Fibroblast of lung (primary cell): Measurements from ENCODE around the gene PRR19. TPM values are rescaled to one million over a fixed set of nuclear protein-coding genes. Genes with fewer than 3 reads are reported as not detected.
A peak's percentile ranks its signal among the peaks of the same experiment; 100 is the strongest.

Source experiments
- DNase-seq, 2 donors: peaks; one replicate each; pipeline versions ENCODE4 v3.0.0 to v3.0.0-alpha.2; 2010; ENCODE audit warnings: low read depth in 2 of 2
- H2AFZ ChIP-seq: 2 replicates; pipeline ENCODE4 v1.5.1; 2012; ENCODE audit warnings: low read length, control low read depth, inconsistent platforms
- H3K27ac ChIP-seq: 2 replicates; pipeline ENCODE4 v1.5.1; 2011; ENCODE audit warnings: low read length, control low read depth; ENCODE audit not compliant: insufficient read depth
- H3K27me3 ChIP-seq: 2 replicates; pipeline ENCODE4 v1.5.1; 2011; ENCODE audit warnings: mild to moderate bottlenecking, low read length; ENCODE audit not compliant: control insufficient read depth, insufficient read depth
- H3K36me3 ChIP-seq: 2 replicates; pipeline ENCODE4 v1.5.1; 2011; ENCODE audit warnings: low read length; ENCODE audit not compliant: control insufficient read depth, insufficient read depth
- H3K4me1 ChIP-seq: 2 replicates; pipeline ENCODE4 v1.5.1; 2011; ENCODE audit warnings: low read length; ENCODE audit not compliant: control insufficient read depth, insufficient read depth; ENCODE audit errors: extremely low read depth
- H3K4me2 ChIP-seq: 2 replicates; pipeline ENCODE4 v1.5.1; 2011; ENCODE audit warnings: low read length, control low read depth; ENCODE audit not compliant: insufficient read depth; ENCODE audit errors: extremely low read depth
- H3K4me3 ChIP-seq, 4 experiments: fragments of 200-600 bp in 1 of 4; sonication (generic) in 1 of 4; replicated peaks in 1 of 4; 2 replicates each; pipeline ENCODE4 v1.5.1; 2011 to 2016; ENCODE audit warnings: low read length in 4 of 4, low read depth in 3 of 4, mild to moderate bottlenecking in 3 of 4, control low read depth in 2 of 4, inconsistent platforms in 1 of 4, mixed read lengths in 1 of 4; ENCODE audit not compliant: insufficient read depth in 1 of 4; ENCODE audit errors: control extremely low read depth in 1 of 4
- H3K79me2 ChIP-seq: 2 replicates; pipeline ENCODE4 v1.5.1; 2012; ENCODE audit warnings: mild to moderate bottlenecking, low read length, inconsistent platforms; ENCODE audit not compliant: control insufficient read depth, insufficient read depth
- H3K9ac ChIP-seq: 2 replicates; pipeline ENCODE4 v1.5.1; 2011; ENCODE audit warnings: mild to moderate bottlenecking, low read length, control low read depth; ENCODE audit not compliant: insufficient read depth
- H3K9me3 ChIP-seq: 2 replicates; pipeline ENCODE4 v1.5.1; 2012; ENCODE audit warnings: low read depth, low read length; ENCODE audit not compliant: control insufficient read depth, insufficient read depth
- H4K20me1 ChIP-seq: 2 replicates; pipeline ENCODE4 v1.5.1; 2011; ENCODE audit warnings: low read length; ENCODE audit not compliant: control insufficient read depth, insufficient read depth; ENCODE audit errors: extremely low read depth
- EZH2 ChIP-seq: IDR thresholded peaks from 2 replicates; pipeline ENCODE4 v1.5.1; 2012; ENCODE audit warnings: low read length, control low read depth, mild to moderate bottlenecking; ENCODE audit errors: missing control alignments
- polyA plus RNA-seq, 2 donors: library from polyadenylated mRNA; depleted of rRNA in 1 of 2; stranded (reverse) in 1 of 2; unstranded in 1 of 2; fragments of >200 nt; gene quantifications; 2 replicates each; pipeline ENCODE4 v1.2.1, GENCODE V29; 2011 to 2012; ENCODE audit warnings: missing spikeins in 1 of 2
- total RNA-seq: library from RNA; depleted of rRNA; stranded (reverse); fragments of >200 nt; gene quantifications from 2 replicates; pipeline ENCODE4 v1.2.1, GENCODE V29; 2014
- TF ChIP-seq, protein P1 (sequence below), 2 donors: IDR thresholded peaks in 1 of 2; conservative IDR thresholded peaks in 1 of 2; 1 replicate in 1 of 2; 2 replicates in 1 of 2; pipeline ENCODE4 v1.5.1; 2011 to 2012; ENCODE audit warnings: low read length in 2 of 2, control low read depth in 1 of 2, inconsistent platforms in 1 of 2, low read depth in 1 of 2, mild to moderate bottlenecking in 1 of 2

PRR19 gene
- total and polyA plus RNA-seq, 2 donors (not counting 1 experiment from before 2014, with no cell fraction given) = 0.17 to 0.39 TPM

DNA sequence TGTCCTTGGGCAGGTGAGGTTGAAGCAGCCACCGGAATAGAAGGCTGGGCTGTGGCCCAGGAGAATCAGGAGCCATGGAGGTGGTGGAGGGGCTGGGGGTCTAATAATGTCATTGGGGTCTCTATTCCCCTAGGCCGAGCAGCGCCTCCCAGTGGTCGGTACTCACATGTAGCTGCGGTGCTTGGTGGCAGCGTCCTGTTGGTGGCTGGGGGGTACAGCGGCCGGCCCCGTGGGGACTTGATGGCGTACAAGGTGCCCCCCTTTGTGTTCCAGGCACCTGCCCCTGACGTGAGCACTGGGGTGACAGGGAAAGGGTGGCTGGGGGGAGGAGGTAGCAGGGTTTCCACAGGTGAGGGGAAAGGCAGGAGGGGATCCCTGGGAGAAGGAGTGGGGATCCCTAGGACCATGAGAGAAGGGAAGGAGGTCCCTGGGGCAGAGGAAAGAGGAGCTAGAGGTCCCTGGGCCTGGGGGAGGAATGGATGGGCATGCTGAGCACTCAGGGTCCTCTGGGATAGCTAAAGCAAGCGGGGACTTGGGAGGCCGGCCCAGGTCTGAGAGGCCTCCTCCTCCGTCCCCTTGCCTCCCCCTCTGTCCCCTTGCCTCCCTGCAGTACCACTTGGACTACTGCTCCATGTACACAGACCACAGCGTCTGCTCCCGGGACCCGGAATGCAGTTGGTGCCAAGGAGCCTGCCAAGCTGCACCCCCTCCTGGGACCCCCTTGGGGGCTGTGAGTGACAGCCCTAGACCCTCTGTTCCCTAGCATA is 41.6 kb downstream of the PRR19 start:
- peaks cover 2% of the 10 kb centered on the region for H3K36me3 ChIP-seq
- H3K27ac ChIP-seq = no peak overlapping the region
- TF ChIP-seq, protein P1, sequence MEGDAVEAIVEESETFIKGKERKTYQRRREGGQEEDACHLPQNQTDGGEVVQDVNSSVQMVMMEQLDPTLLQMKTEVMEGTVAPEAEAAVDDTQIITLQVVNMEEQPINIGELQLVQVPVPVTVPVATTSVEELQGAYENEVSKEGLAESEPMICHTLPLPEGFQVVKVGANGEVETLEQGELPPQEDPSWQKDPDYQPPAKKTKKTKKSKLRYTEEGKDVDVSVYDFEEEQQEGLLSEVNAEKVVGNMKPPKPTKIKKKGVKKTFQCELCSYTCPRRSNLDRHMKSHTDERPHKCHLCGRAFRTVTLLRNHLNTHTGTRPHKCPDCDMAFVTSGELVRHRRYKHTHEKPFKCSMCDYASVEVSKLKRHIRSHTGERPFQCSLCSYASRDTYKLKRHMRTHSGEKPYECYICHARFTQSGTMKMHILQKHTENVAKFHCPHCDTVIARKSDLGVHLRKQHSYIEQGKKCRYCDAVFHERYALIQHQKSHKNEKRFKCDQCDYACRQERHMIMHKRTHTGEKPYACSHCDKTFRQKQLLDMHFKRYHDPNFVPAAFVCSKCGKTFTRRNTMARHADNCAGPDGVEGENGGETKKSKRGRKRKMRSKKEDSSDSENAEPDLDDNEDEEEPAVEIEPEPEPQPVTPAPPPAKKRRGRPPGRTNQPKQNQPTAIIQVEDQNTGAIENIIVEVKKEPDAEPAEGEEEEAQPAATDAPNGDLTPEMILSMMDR (conservative IDR thresholded peaks at IDR 0.05 in 1 of 2, IDR thresholded peaks at IDR 0.05 in 1 of 2; ENCODE audit: low read depth in 1 of 2, low read length in 2 of 2) = peak in 1 of 2 donors; percentile 7
- no peak for TF ChIP-seq EZH2
- no peak for DNase-seq
- H3K9me3 ChIP-seq = no peaks in the 10 kb centered on the region
- no peaks in the 10 kb centered on the region for H3K27me3 ChIP-seq
- no peak overlapping the region for H3K9ac ChIP-seq
- H3K4me2 ChIP-seq = no peak overlapping the region
- H4K20me1 ChIP-seq = no peaks in the 10 kb centered on the region
- peaks cover 2% of the 10 kb centered on the region for H3K4me1 ChIP-seq
- no peak overlapping the region for H2AFZ ChIP-seq
- no peak overlapping the region for H3K4me3 ChIP-seq
- no peaks in the 10 kb centered on the region for H3K79me2 ChIP-seq

DNA sequence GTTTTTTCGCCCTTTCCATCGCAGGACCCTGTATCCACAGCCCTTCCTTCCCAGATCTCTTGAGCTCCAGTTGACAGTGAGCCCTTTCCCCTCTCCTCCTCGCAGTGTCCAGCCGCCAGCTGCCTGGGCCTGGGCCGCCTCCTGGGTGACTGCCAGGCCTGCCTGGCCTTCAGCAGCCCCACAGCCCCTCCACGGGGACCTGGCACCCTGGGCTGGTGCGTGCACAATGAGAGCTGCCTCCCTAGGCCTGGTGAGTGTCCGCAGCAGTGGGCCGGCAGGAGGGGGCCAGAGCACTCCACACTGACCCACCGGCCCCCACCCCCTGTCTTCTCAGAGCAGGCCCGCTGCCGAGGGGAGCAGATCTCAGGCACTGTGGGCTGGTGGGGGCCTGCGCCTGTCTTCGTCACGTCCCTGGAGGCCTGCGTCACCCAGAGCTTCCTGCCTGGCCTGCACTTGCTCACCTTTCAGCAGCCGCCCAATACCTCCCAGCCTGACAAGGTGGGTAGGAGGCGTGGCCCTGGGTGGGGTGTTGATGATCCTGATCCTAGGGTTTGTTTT is 42.5 kb downstream of the PRR19 start:
- no peak overlapping the region for H3K4me3 ChIP-seq
- H3K4me2 ChIP-seq = no peak overlapping the region
- no peak overlapping the region for H3K9ac ChIP-seq
- peaks cover 2% of the 10 kb centered on the region for H3K4me1 ChIP-seq
- no peak for TF ChIP-seq EZH2
- TF ChIP-seq, protein P1 (conservative IDR thresholded peaks at IDR 0.05 in 1 of 2, IDR thresholded peaks at IDR 0.05 in 1 of 2; ENCODE audit: low read depth in 1 of 2, low read length in 2 of 2) = no peak
- no peaks in the 10 kb centered on the region for H3K79me2 ChIP-seq
- H4K20me1 ChIP-seq = no peaks in the 10 kb centered on the region
- no peaks in the 10 kb centered on the region for H3K27me3 ChIP-seq
- DNase-seq = no peak
- H2AFZ ChIP-seq = no peak overlapping the region
- no peak overlapping the region for H3K27ac ChIP-seq
- no peaks in the 10 kb centered on the region for H3K9me3 ChIP-seq
- H3K36me3 ChIP-seq = peaks cover 2% of the 10 kb centered on the region

DNA sequence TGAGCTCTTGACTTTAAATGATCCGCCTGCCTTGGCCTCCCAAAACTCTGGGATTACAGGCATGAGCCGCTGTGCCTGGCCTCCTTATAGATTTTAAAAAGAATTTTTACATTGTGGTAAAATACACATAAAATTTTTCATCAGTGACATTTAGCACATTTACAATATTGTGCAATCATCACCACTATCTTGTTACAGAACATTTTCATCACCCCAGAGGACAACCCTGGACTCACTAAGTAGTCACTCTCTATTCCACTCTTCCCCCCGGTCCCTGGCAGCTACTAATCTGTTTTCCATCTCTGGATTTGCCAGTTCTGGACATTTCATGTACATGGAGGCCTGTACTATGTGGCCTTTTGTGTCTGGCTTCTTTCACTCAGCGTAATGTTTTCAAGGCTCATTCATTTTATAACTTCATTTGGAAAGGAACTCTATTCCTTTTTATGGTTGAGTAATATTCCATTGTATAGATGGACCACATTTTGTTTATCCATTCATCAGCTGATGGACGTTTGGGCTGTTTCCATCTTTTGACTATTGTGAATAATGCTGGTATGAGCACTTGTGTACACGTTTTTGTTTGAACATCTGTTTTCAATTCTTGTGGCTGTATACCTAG is 43.4 kb downstream of the PRR19 start:
- peaks cover 2% of the 10 kb centered on the region for H3K4me1 ChIP-seq
- no peaks in the 10 kb centered on the region for H3K79me2 ChIP-seq
- no peaks in the 10 kb centered on the region for H3K9me3 ChIP-seq
- H2AFZ ChIP-seq = no peak overlapping the region
- no peaks in the 10 kb centered on the region for H4K20me1 ChIP-seq
- peak in 1 of 2 donors; percentile 80 for DNase-seq
- no peak for TF ChIP-seq EZH2
- TF ChIP-seq, protein P1 (conservative IDR thresholded peaks at IDR 0.05 in 1 of 2, IDR thresholded peaks at IDR 0.05 in 1 of 2; ENCODE audit: low read depth in 1 of 2, low read length in 2 of 2) = no peak
- H3K9ac ChIP-seq = no peak overlapping the region
- peaks cover 2% of the 10 kb centered on the region for H3K36me3 ChIP-seq
- H3K4me3 ChIP-seq = no peak overlapping the region
- H3K27me3 ChIP-seq = no peaks in the 10 kb centered on the region
- H3K4me2 ChIP-seq = no peak overlapping the region
- H3K27ac ChIP-seq = no peak overlapping the region
